ENCODE results near the gene PTPRF.
"Not testable (repeated sequence)": the region's sequence is repeated elsewhere in the genome, so short reads cannot be mapped to it uniquely, and the experiment has no call there.

PTPRF gene

GRCh38 chr1:43645461-43645860 is 114.8 kb downstream of the PTPRF start:
- Histone ChIP-seq H3K9me3 (ENCODE audit: insufficient read depth, low read length) (no peaks in the 10 kb centered on the region), H3K9ac (ENCODE audit: low read length) (no peak overlapping the region), H4K20me1 (ENCODE audit: low read depth, low read length) (no peaks in the 10 kb centered on the region), H3K79me2 (ENCODE audit: insufficient read depth, low read length) (peaks cover 2% of the 10 kb centered on the region), H3K36me3 (ENCODE audit: low read length) (no peaks in the 10 kb centered on the region), H3K9me2 (replicated peaks; ENCODE audit: insufficient read depth, low read length) (no peaks in the 10 kb centered on the region), H3K4me3 (ENCODE audit: insufficient read depth, low read length, poor library complexity, severe bottlenecking) (no peak overlapping the region), H3F3A (ENCODE audit: insufficient read depth) (0 out of 2 replicates have a peak, but pooled peaks cover 7% of the 10 kb centered on the region), H3K27ac (ENCODE audit: low read depth, low read length) (no peak overlapping the region), H3K27me3 (ENCODE audit: low read length) (no peaks in the 10 kb centered on the region), H2AFZ (ENCODE audit: low read depth, low read length, severe bottlenecking) (no peak overlapping the region), H3K4me2 (ENCODE audit: low read depth, low read length, poor library complexity, severe bottlenecking) (no peak overlapping the region)
- TF ChIP-seq, protein P1, sequence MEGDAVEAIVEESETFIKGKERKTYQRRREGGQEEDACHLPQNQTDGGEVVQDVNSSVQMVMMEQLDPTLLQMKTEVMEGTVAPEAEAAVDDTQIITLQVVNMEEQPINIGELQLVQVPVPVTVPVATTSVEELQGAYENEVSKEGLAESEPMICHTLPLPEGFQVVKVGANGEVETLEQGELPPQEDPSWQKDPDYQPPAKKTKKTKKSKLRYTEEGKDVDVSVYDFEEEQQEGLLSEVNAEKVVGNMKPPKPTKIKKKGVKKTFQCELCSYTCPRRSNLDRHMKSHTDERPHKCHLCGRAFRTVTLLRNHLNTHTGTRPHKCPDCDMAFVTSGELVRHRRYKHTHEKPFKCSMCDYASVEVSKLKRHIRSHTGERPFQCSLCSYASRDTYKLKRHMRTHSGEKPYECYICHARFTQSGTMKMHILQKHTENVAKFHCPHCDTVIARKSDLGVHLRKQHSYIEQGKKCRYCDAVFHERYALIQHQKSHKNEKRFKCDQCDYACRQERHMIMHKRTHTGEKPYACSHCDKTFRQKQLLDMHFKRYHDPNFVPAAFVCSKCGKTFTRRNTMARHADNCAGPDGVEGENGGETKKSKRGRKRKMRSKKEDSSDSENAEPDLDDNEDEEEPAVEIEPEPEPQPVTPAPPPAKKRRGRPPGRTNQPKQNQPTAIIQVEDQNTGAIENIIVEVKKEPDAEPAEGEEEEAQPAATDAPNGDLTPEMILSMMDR (IDR thresholded peaks at IDR 0.05; ENCODE audit: insufficient read depth, low read length, poor library complexity, severe bottlenecking) = no peak
- TF ChIP-seq EZH2phosphoT487 (conservative IDR thresholded peaks at IDR 0.05; ENCODE audit: low read length) = no peak

GRCh38 chr1:43647331-43647730 is 116.6 kb downstream of the PTPRF start:
- not testable (repeated sequence) for H3K9me3 ChIP-seq (ENCODE audit: insufficient read depth, low read length); H4K20me1 ChIP-seq (ENCODE audit: low read depth, low read length); H3K27me3 ChIP-seq (ENCODE audit: low read length); H3K4me2 ChIP-seq (ENCODE audit: low read depth, low read length, poor library complexity, severe bottlenecking); H3K9ac ChIP-seq (ENCODE audit: low read length); H3F3A ChIP-seq (ENCODE audit: insufficient read depth); H3K27ac ChIP-seq (ENCODE audit: low read depth, low read length); H3K36me3 ChIP-seq (ENCODE audit: low read length); H2AFZ ChIP-seq (ENCODE audit: low read depth, low read length, severe bottlenecking); H3K4me3 ChIP-seq (ENCODE audit: insufficient read depth, low read length, poor library complexity, severe bottlenecking); H3K9me2 ChIP-seq (replicated peaks; ENCODE audit: insufficient read depth, low read length)
- peaks cover 20% of the 10 kb centered on the region for H3K79me2 ChIP-seq (ENCODE audit: insufficient read depth, low read length)

DNA sequence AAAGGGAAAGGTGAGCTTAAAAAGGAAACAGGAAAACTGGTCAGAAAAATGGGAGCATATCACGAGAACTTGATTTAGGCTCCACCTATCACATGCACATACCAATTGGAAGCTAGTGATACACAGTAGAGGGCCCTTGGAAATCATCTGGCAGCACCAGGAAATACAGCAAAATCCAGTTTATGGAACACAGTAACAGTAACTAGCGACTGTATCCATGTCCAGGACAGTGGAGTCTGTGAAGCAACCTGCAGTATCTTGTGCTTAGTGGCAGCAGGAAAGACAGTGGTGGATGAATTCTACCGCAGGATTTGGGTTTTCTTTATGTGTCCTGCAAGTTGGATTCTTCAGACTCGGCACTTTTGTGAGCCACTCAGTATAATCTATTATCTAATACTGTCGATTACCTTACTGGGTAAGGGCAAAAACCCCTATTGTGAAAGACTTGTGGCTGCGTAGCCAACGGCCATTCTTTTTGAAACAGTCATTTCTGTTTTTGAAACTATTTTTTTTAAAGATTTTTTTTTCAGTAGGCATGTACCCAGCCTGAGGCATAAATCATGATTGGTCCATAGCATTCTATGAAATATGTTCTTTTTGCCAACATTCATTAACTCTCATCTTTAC is 117.7 kb downstream of the PTPRF start:
- H4K20me1 ChIP-seq (ENCODE audit: low read depth, low read length) = no peaks in the 10 kb centered on the region; the same call in 1 of the 2 replicates
- H3K9me3 ChIP-seq (ENCODE audit: insufficient read depth, low read length) = no peaks in the 10 kb centered on the region
- peaks cover 25% of the 10 kb centered on the region for H3K79me2 ChIP-seq (ENCODE audit: insufficient read depth, low read length)
- H3F3A ChIP-seq (ENCODE audit: insufficient read depth) = 0 out of 2 replicates have a peak, but pooled peaks cover 7% of the 10 kb centered on the region
- no peak overlapping the region for H3K9ac ChIP-seq (ENCODE audit: low read length)
- H3K27ac ChIP-seq (ENCODE audit: low read depth, low read length) = no peak overlapping the region
- H3K4me3 ChIP-seq (ENCODE audit: insufficient read depth, low read length, poor library complexity, severe bottlenecking) = no peak overlapping the region
- H3K27me3 ChIP-seq (ENCODE audit: low read length) = no peaks in the 10 kb centered on the region
- H3K4me2 ChIP-seq (ENCODE audit: low read depth, low read length, poor library complexity, severe bottlenecking) = no peak overlapping the region
- no peak overlapping the region for H2AFZ ChIP-seq (ENCODE audit: low read depth, low read length, severe bottlenecking)
- no peaks in the 10 kb centered on the region for H3K36me3 ChIP-seq (ENCODE audit: low read length)
- H3K9me2 ChIP-seq (replicated peaks; ENCODE audit: insufficient read depth, low read length) = no peaks in the 10 kb centered on the region
- TF ChIP-seq, protein P1 (IDR thresholded peaks at IDR 0.05; ENCODE audit: insufficient read depth, low read length, poor library complexity, severe bottlenecking) = no peak
- TF ChIP-seq EZH2phosphoT487 (conservative IDR thresholded peaks at IDR 0.05; ENCODE audit: low read length) = no peak

GRCh38 chr1:43648876-43649477 is 118.3 kb downstream of the PTPRF start:
- H3K79me2 ChIP-seq (ENCODE audit: insufficient read depth, low read length) = peaks cover 26% of the 10 kb centered on the region
- no peaks in the 10 kb centered on the region for H3K9me3 ChIP-seq (ENCODE audit: insufficient read depth, low read length)
- no peaks in the 10 kb centered on the region for H3K9me2 ChIP-seq (replicated peaks; ENCODE audit: insufficient read depth, low read length)
- no peak for TF ChIP-seq EZH2phosphoT487 (conservative IDR thresholded peaks at IDR 0.05; ENCODE audit: low read length)
- TF ChIP-seq, protein P1 (IDR thresholded peaks at IDR 0.05; ENCODE audit: insufficient read depth, low read length, poor library complexity, severe bottlenecking) = no peak
- H4K20me1 ChIP-seq (ENCODE audit: low read depth, low read length) = no peaks in the 10 kb centered on the region; the same call in 1 of the 2 replicates
- H3K27ac ChIP-seq (ENCODE audit: low read depth, low read length) = no peak overlapping the region
- H3F3A ChIP-seq (ENCODE audit: insufficient read depth) = 0 out of 2 replicates have a peak, but pooled peaks cover 7% of the 10 kb centered on the region
- peak overlapping the region; percentile 93 for H3K9ac ChIP-seq (ENCODE audit: low read length)
- H3K4me2 ChIP-seq (ENCODE audit: low read depth, low read length, poor library complexity, severe bottlenecking) = peak overlapping the region; percentile 71
- H2AFZ ChIP-seq (ENCODE audit: low read depth, low read length, severe bottlenecking) = peak overlapping the region; percentile 79
- no peaks in the 10 kb centered on the region for H3K27me3 ChIP-seq (ENCODE audit: low read length)
- peak overlapping the region; percentile 72 for H3K4me3 ChIP-seq (ENCODE audit: insufficient read depth, low read length, poor library complexity, severe bottlenecking)
- H3K36me3 ChIP-seq (ENCODE audit: low read length) = peaks cover under 1% of the 10 kb centered on the region; the same call in 1 of the 2 replicates
